Right lobe of liver (tissue), 4 donors: ENCODE results near the gene EYA4.

Source experiments
- CTCF ChIP-seq, 4 donors: fragments of 200-600 bp in 3 of 4; fragments of 450-650 bp in 1 of 4; IDR thresholded peaks; one replicate each; pipeline versions ENCODE4 v1.5.1 to v1.8.0; 2016 to 2022; ENCODE audit warnings: antibody characterized with exemption in 4 of 4, mild to moderate bottlenecking in 2 of 4
- POLR2A ChIP-seq: fragments of 450-650 bp; IDR thresholded peaks from one replicate; pipeline ENCODE4 v1.6.1; 2017; ENCODE audit warnings: antibody characterized with exemption, mild to moderate bottlenecking
- donor health status: DM: no; HTN: no; CAD: no.
- donor health status: DM: no; HTN: no; CAD: no.
- donor health status: DM: no; HTN: yes; CAD: no.

GRCh38 chr6:133377219-133377618 lies 136.1 kb downstream of the EYA4 start:
- no peak for TF ChIP-seq CTCF (IDR thresholded peaks at IDR 0.05)
- no peak for TF ChIP-seq POLR2A
